Measurements from ENCODE around the gene EEIG1. TPM values are rescaled to one million over a fixed set of nuclear protein-coding genes. Genes with fewer than 3 reads are reported as not detected.

Gene EEIG1
- total and polyA plus RNA-seq, 9 donors = 5.1 to 23.5 (median 16.0) TPM

DNA sequence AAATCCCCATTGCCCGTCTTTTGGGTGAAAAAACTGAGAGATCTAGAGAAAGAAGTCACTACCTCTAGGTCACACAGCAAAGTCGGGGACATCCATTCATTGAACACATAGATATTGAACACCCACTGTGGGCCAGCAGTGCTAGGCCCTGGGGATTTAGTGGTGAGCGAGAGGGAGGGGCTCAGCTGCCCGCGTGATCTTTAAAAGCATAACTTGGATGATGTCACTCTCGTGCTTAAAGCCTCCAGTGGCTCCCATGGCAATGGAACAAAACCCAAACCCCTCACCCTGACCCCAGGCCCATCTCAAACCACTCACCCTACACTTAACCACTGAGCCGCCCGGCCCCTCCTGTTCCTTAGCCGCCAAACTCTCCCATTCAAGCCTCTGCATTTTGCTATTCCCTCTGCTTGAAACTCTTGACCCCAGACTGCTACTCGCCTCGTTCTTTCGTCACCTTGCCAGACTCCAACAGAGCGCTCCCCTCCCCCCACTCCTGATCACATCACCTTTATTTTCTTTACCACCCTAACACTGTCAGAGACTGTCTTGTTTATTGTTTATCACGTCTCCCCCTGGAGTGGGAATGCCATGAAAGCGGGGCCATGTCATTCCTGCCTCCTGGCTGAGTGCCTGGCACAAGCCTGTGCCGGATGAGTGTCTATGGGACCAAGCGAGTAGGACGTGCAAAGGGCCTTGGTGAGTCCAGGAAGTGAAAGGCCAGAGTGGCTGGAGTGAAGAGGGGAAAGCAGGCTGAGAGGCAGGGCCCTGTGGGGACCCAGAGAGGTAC, 49.5 kb downstream of the EEIG1 start:
- H3K27me3 ChIP-seq (ENCODE audit: control insufficient read depth, insufficient read depth, low read length) = peaks cover 36% of the 10 kb centered on the region

More for the DNA sequence above, 49.5 kb downstream of the EEIG1 start:
- H3K27ac ChIP-seq (ENCODE audit: low read length) = peak overlapping the region; percentile 59
- H3K4me3 ChIP-seq (ENCODE audit: low read length) = peak overlapping the region; percentile 46
- DNase-seq = peak; percentile 62
- peaks cover 19% of the 10 kb centered on the region for H3K36me3 ChIP-seq (ENCODE audit: control insufficient read depth, insufficient read depth, low read length)
- 12% methylated on average over 12 of the region's 18 CpGs for WGBS (ENCODE audit: insufficient coverage)
- peaks cover 34% of the 10 kb centered on the region for H3K4me1 ChIP-seq (ENCODE audit: control insufficient read depth, insufficient read depth, low read length)
- no peaks in the 10 kb centered on the region for H3K9me3 ChIP-seq (replicated peaks; ENCODE audit: control insufficient read depth, low read depth, low read length)

Other genes with a start within 250 kb of the EEIG1 start
- 3.7 TPM for gene TOR2A, start 245.7 kb downstream of the EEIG1 start, total RNA-seq
- 10 to 100 TPM in 2 of 8 donors, 1 to 10 TPM in 6; 8.7 to 10.0 (median 9.2) TPM for gene TOR2A, start 245.7 kb downstream of the EEIG1 start, polyA plus RNA-seq (ENCODE audit: insufficient read depth in 1 of 8, insufficient read length in 8 of 8, low replicate concordance in 1 of 8)
- gene SH2D3C, start 202.3 kb downstream of the EEIG1 start, total RNA-seq = 12.4 TPM
- 10 to 100 TPM; 17.2 to 22.5 (median 20.2) TPM for gene SH2D3C, start 202.3 kb downstream of the EEIG1 start, polyA plus RNA-seq (ENCODE audit: insufficient read depth in 1 of 8, insufficient read length in 8 of 8, low replicate concordance in 1 of 8)
- gene CDK9, start 195.0 kb downstream of the EEIG1 start, total RNA-seq = 28.4 TPM
- gene CDK9, start 195.0 kb downstream of the EEIG1 start, polyA plus RNA-seq (ENCODE audit: insufficient read depth in 1 of 8, insufficient read length in 8 of 8, low replicate concordance in 1 of 8) = 10 to 100 TPM; 41.3 to 60.5 (median 51.9) TPM
- 34.7 TPM for gene FPGS, start 178.1 kb downstream of the EEIG1 start, total RNA-seq
- 10 to 100 TPM; 38.6 to 52.4 (median 45.1) TPM for gene FPGS, start 178.1 kb downstream of the EEIG1 start, polyA plus RNA-seq (ENCODE audit: insufficient read depth in 1 of 8, insufficient read length in 8 of 8, low replicate concordance in 1 of 8)
- 9.3 TPM for gene ENG, start 126.3 kb downstream of the EEIG1 start, total RNA-seq
- gene ENG, start 126.3 kb downstream of the EEIG1 start, polyA plus RNA-seq (ENCODE audit: insufficient read depth in 1 of 8, insufficient read length in 8 of 8, low replicate concordance in 1 of 8) = 10 to 100 TPM; 53.3 to 77.3 (median 61.4) TPM
- 921 TPM for gene AK1, start 103.3 kb downstream of the EEIG1 start, total RNA-seq
- gene AK1, start 103.3 kb downstream of the EEIG1 start, polyA plus RNA-seq (ENCODE audit: insufficient read depth in 1 of 8, insufficient read length in 8 of 8, low replicate concordance in 1 of 8) = 1,000 to 10,000 TPM in 5 of 8 donors, 100 to 1,000 TPM in 3; 579 to 1,396 (median 1,101) TPM
- 44.9 TPM for gene ST6GALNAC6, start 81.4 kb downstream of the EEIG1 start, total RNA-seq
- 10 to 100 TPM; 35.9 to 60.6 (median 49.0) TPM for gene ST6GALNAC6, start 81.4 kb downstream of the EEIG1 start, polyA plus RNA-seq (ENCODE audit: insufficient read depth in 1 of 8, insufficient read length in 8 of 8, low replicate concordance in 1 of 8)
- gene ST6GALNAC4, start 63.9 kb downstream of the EEIG1 start, total RNA-seq = 21.0 TPM
- 10 to 100 TPM; 23.2 to 41.0 (median 31.2) TPM for gene ST6GALNAC4, start 63.9 kb downstream of the EEIG1 start, polyA plus RNA-seq (ENCODE audit: insufficient read depth in 1 of 8, insufficient read length in 8 of 8, low replicate concordance in 1 of 8)
- gene PIP5KL1, start 50.2 kb downstream of the EEIG1 start, total RNA-seq = 0.49 TPM
- 1 to 10 TPM in 7 of 8 donors, under 1 TPM in 1; 0.42 to 3.5 (median 2.3) TPM for gene PIP5KL1, start 50.2 kb downstream of the EEIG1 start, polyA plus RNA-seq (ENCODE audit: insufficient read depth in 1 of 8, insufficient read length in 8 of 8, low replicate concordance in 1 of 8)
- 16.7 TPM for gene DPM2, start 43.1 kb downstream of the EEIG1 start, total RNA-seq
- 10 to 100 TPM; 20.0 to 26.8 (median 23.6) TPM for gene DPM2, start 43.1 kb downstream of the EEIG1 start, polyA plus RNA-seq (ENCODE audit: insufficient read depth in 1 of 8, insufficient read length in 8 of 8, low replicate concordance in 1 of 8)
- 10.0 TPM for gene NAIF1, start 86.3 kb upstream of the EEIG1 start, total RNA-seq
- 1 to 10 TPM; 7.4 to 8.9 (median 8.3) TPM for gene NAIF1, start 86.3 kb upstream of the EEIG1 start, polyA plus RNA-seq (ENCODE audit: insufficient read depth in 1 of 8, insufficient read length in 8 of 8, low replicate concordance in 1 of 8)
- 14.6 TPM for gene SLC25A25, start 87.2 kb upstream of the EEIG1 start, total RNA-seq
- 10 to 100 TPM; 12.9 to 15.3 (median 14.2) TPM for gene SLC25A25, start 87.2 kb upstream of the EEIG1 start, polyA plus RNA-seq (ENCODE audit: insufficient read depth in 1 of 8, insufficient read length in 8 of 8, low replicate concordance in 1 of 8)
- 30.1 TPM for gene PTGES2, start 146.7 kb upstream of the EEIG1 start, total RNA-seq
- gene PTGES2, start 146.7 kb upstream of the EEIG1 start, polyA plus RNA-seq (ENCODE audit: insufficient read depth in 1 of 8, insufficient read length in 8 of 8, low replicate concordance in 1 of 8) = 10 to 100 TPM; 40.0 to 45.3 (median 41.5) TPM
- gene LCN2, start 168.5 kb upstream of the EEIG1 start, total RNA-seq = 0.09 TPM
- 1 to 10 TPM in 5 of 8 donors, under 1 TPM in 3; 0.72 to 2.8 (median 1.3) TPM for gene LCN2, start 168.5 kb upstream of the EEIG1 start, polyA plus RNA-seq (ENCODE audit: insufficient read depth in 1 of 8, insufficient read length in 8 of 8, low replicate concordance in 1 of 8)
- 41.1 TPM for gene BBLN, start 179.3 kb upstream of the EEIG1 start, total RNA-seq
- 10 to 100 TPM; 25.5 to 37.8 (median 29.3) TPM for gene BBLN, start 179.3 kb upstream of the EEIG1 start, polyA plus RNA-seq (ENCODE audit: insufficient read depth in 1 of 8, insufficient read length in 8 of 8, low replicate concordance in 1 of 8)
- gene CIZ1, start 210.6 kb upstream of the EEIG1 start, total RNA-seq = 36.4 TPM
- gene CIZ1, start 210.6 kb upstream of the EEIG1 start, polyA plus RNA-seq (ENCODE audit: insufficient read depth in 1 of 8, insufficient read length in 8 of 8, low replicate concordance in 1 of 8) = 100 to 1,000 TPM in 5 of 8 donors, 10 to 100 TPM in 3; 92.8 to 120 (median 104) TPM
- gene DNM1, start 222.4 kb upstream of the EEIG1 start, total RNA-seq = 18.5 TPM
- 10 to 100 TPM; 33.5 to 75.6 (median 45.0) TPM for gene DNM1, start 222.4 kb upstream of the EEIG1 start, polyA plus RNA-seq (ENCODE audit: insufficient read depth in 1 of 8, insufficient read length in 8 of 8, low replicate concordance in 1 of 8)